Measurements from ENCODE around the gene CPNE7. TPM values are rescaled to one million over a fixed set of nuclear protein-coding genes. Genes with fewer than 3 reads are reported as not detected.
"Not testable (repeated sequence)": the region's sequence is repeated elsewhere in the genome, so short reads cannot be mapped to it uniquely, and the experiment has no call there.

Gene CPNE7
- total RNA-seq, 1 experiment from 2014 or later: 0.84 TPM

DNA sequence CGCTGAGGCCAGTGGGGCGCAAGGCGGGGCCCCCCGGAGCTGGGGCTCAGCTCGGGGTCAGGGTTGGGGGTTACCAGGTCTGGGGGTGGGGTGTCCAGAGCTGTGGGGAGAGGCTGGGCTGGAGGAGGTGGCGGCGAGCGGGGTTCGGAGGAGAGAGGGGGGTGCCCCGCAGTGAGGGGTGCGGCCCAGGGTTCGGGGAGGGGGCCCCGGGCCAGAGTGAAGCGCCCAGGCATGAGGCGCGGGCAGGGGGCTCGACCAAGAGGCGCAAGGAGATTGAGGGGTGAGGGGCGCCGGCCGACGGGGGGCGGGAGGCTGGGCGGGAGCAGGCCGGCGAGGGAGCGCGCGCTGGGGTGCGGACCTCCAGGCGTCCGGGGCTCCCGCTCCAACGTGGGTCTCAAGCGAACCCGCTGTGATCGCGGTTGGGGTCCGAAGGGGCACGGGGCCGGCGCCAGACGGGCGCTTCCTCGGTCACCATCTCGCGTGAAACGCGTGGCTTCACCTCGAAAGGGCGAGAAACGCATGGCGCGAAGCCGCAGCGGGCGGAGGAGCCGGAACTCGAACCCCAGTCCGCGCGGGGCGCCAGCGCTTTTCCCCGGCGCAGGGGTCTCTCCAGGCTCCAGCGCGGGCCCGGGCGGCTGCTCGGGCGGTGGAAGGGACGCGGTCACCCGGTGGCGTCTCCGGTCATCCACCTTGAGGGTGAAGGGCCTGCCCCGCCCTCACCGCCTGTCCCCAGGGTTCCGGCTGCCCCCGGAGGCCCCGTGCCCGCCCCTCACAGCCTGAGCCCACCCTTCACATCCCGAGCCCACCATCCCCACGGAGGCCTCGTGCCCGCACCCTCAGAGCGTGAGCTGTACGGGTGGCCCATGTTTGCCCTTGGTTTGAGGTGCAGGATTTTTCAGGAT is 846 bp downstream of the CPNE7 start:
- Histone ChIP-seq H3K9me3 (replicated peaks) (peaks cover 8% of the 10 kb centered on the region), H3K27me3 (replicated peaks) (peaks cover 9% of the 10 kb centered on the region), H3K4me3 (no peak overlapping the region), H3K27ac (no peak overlapping the region), H3K4me1 (replicated peaks) (peaks cover 18% of the 10 kb centered on the region), H3K36me3 (no peaks in the 10 kb centered on the region)
- no peak for DNase-seq (ENCODE audit: low read depth in 1 of 2, low spot score in 2 of 2)

DNA sequence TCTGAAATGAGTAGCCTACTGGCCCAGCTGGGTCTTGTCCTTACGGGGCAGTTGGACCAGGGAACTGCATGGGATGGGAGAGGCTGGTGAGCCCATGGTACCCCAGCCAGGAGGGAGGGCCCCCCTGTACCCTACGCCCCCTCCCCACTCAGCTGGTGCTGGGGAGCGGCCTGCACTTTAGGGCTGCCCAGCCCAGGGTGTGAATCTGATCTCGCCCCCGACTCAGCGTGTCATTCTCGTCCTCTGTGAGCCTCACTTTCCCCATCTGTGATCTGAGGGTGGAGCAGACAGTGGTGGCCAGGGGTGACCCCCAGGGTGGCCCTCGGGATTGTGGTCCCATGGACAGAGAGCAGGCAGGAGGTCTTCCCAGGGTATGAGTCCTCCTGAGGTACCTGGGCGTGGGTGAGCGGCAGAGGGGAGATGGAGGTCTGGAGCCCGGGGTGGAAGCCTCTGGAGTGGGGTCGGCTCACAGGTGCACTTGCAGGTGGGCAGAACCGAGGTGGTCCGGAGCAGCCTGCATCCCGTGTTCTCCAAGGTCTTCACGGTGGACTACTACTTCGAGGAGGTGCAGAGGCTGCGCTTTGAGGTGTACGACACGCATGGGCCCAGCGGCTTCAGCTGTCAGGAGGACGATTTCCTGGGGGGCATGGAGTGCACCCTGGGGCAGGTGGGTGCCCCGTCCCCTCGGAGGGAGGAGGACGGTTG is 1.6 kb downstream of the CPNE7 start:
- no peak overlapping the region for H3K27ac ChIP-seq
- H3K9me3 ChIP-seq (replicated peaks): peaks cover 8% of the 10 kb centered on the region
- H3K4me3 ChIP-seq: no peak overlapping the region
- peaks cover 9% of the 10 kb centered on the region for H3K27me3 ChIP-seq (replicated peaks)
- no peak for DNase-seq (ENCODE audit: low read depth in 1 of 2, low spot score in 2 of 2)
- peaks cover 26% of the 10 kb centered on the region for H3K4me1 ChIP-seq (replicated peaks)
- no peaks in the 10 kb centered on the region for H3K36me3 ChIP-seq

DNA sequence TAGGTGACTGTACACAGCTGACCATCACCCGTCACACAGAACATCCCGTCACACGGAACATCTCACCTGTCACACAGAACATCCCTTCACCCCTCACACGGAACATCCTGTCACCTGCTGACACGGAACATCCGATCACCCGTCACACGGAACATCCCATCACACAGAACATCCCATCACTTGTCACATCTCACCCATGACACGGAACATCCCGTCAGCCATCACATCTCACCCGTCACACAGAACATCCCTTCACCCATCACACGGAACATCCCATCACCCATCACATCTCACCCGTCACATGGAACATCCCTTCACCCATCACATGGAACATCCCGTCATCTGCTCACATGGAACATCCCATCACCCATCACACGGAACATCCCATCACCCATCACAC is 3.8 kb downstream of the CPNE7 start:
- H3K9me3 ChIP-seq (replicated peaks): peaks cover 8% of the 10 kb centered on the region
- peaks cover 27% of the 10 kb centered on the region for H3K4me1 ChIP-seq (replicated peaks)
- no peaks in the 10 kb centered on the region for H3K36me3 ChIP-seq
- H3K27ac ChIP-seq: no peak overlapping the region
- H3K27me3 ChIP-seq (replicated peaks): peaks cover 9% of the 10 kb centered on the region
- no peak for DNase-seq (ENCODE audit: low read depth in 1 of 2, low spot score in 2 of 2)
- no peak overlapping the region for H3K4me3 ChIP-seq

GRCh38 chr16:89581045-89581695 is 5.6 kb downstream of the CPNE7 start:
- Histone ChIP-seq H3K27ac (no peak overlapping the region), H3K9me3 (replicated peaks) (peaks cover 5% of the 10 kb centered on the region), H3K4me3 (no peak overlapping the region), H3K36me3 (no peaks in the 10 kb centered on the region), H3K27me3 (replicated peaks) (no peaks in the 10 kb centered on the region), H3K4me1 (replicated peaks) (peaks cover 16% of the 10 kb centered on the region)
- peak; percentile 86 to 96 for DNase-seq (ENCODE audit: low read depth in 1 of 2, low spot score in 2 of 2)

GRCh38 chr16:89581861-89582563 is 6.5 kb downstream of the CPNE7 start:
- H3K9me3 ChIP-seq (replicated peaks): 0 out of 2 replicates have a peak, but pooled peaks cover 1% of the 10 kb centered on the region
- peaks cover 16% of the 10 kb centered on the region for H3K4me1 ChIP-seq (replicated peaks)
- no peaks in the 10 kb centered on the region for H3K27me3 ChIP-seq (replicated peaks)
- no peaks in the 10 kb centered on the region for H3K36me3 ChIP-seq
- H3K4me3 ChIP-seq: no peak overlapping the region
- DNase-seq (ENCODE audit: low read depth in 1 of 2, low spot score in 2 of 2): no peak
- H3K27ac ChIP-seq: no peak overlapping the region

DNA sequence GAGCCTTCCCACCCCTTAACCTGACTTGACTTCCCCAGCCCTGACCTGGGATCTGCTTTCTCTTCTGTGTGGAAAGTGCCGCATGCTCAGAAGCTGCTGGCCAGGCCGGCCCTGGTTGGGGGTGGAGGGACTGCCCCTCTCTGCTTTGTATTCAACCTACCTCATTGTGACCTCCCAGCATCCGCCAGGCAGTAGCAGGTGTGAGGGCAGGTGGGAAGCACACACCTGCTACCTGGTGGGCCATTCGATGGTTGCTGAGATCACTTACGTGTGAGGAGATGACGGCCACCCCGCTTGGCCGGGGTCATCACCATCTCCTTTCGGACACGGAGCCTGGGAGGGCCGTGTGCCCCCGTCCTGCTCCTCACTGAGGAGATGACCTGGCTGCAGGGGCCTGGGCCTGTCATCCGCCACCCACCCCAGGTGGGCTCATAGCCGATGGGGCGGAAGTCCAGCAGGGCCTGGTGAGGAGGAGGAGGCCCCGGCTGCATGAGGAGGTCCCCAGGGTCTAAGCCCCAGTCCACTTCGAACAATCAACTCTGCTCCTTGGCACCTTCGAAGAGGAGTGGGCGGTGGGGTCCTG is 7.1 kb downstream of the CPNE7 start:
- H3K27me3 ChIP-seq (replicated peaks): no peaks in the 10 kb centered on the region
- no peak overlapping the region for H3K4me3 ChIP-seq
- H3K36me3 ChIP-seq: no peaks in the 10 kb centered on the region
- no peak for DNase-seq (ENCODE audit: low read depth in 1 of 2, low spot score in 2 of 2)
- peaks cover 16% of the 10 kb centered on the region for H3K4me1 ChIP-seq (replicated peaks)
- H3K9me3 ChIP-seq (replicated peaks): no peaks in the 10 kb centered on the region
- H3K27ac ChIP-seq: no peak overlapping the region

GRCh38 chr16:89583197-89583894 is 7.8 kb downstream of the CPNE7 start:
- no peak for DNase-seq (ENCODE audit: low read depth in 1 of 2, low spot score in 2 of 2)
- no peak overlapping the region for H3K4me3 ChIP-seq
- H3K36me3 ChIP-seq: no peaks in the 10 kb centered on the region
- H3K9me3 ChIP-seq (replicated peaks): no peaks in the 10 kb centered on the region
- H3K27ac ChIP-seq: no peak overlapping the region
- peaks cover 16% of the 10 kb centered on the region for H3K4me1 ChIP-seq (replicated peaks)
- H3K27me3 ChIP-seq (replicated peaks): no peaks in the 10 kb centered on the region

- no peak for DNase-seq (ENCODE audit: low read depth in 1 of 2, low spot score in 2 of 2)
These were observed 8.5 kb downstream of the CPNE7 start for GRCh38 chr16:89583895-89584644.

GRCh38 chr16:89584768-89585549 is 9.4 kb downstream of the CPNE7 start:
- Histone ChIP-seq H3K36me3 (no peaks in the 10 kb centered on the region), H3K4me3 (no peak overlapping the region), H3K9me3 (replicated peaks) (no peaks in the 10 kb centered on the region), H3K27ac (no peak overlapping the region), H3K4me1 (replicated peaks) (peaks cover 16% of the 10 kb centered on the region), H3K27me3 (replicated peaks) (no peaks in the 10 kb centered on the region)
- no peak for DNase-seq (ENCODE audit: low read depth in 1 of 2, low spot score in 2 of 2)

More at GRCh38 chr16:89583895-89584644, 8.5 kb downstream of the CPNE7 start:
- H3K27me3 ChIP-seq (replicated peaks): no peaks in the 10 kb centered on the region
- no peaks in the 10 kb centered on the region for H3K36me3 ChIP-seq
- H3K4me3 ChIP-seq: no peak overlapping the region
- H3K4me1 ChIP-seq (replicated peaks): peaks cover 16% of the 10 kb centered on the region
- no peaks in the 10 kb centered on the region for H3K9me3 ChIP-seq (replicated peaks)
- no peak overlapping the region for H3K27ac ChIP-seq

DNA sequence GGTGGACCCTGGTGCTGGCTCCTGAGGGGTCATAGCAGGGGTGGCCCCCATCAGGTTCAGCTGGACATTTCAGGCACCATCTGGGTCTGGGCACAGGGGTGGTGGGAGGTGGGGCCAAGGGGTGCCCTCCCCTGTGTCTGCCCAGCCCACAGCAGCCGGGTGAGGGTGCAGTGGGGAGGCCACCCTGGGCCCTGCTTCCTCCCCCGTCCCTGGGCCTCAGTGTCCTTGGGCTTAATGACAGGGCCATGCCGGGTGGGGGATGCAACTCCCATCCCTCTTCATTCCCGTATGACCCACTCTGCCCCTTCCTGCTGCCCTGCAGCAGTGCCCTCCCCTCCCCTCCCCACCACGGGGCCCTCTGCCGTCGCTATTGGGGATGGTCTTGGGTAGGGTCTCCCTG is 10.7 kb downstream of the CPNE7 start:
- H3K27ac ChIP-seq: no peak overlapping the region
- no peak for DNase-seq (ENCODE audit: low read depth in 1 of 2, low spot score in 2 of 2)
- no peaks in the 10 kb centered on the region for H3K9me3 ChIP-seq (replicated peaks)
- no peaks in the 10 kb centered on the region for H3K36me3 ChIP-seq
- no peak overlapping the region for H3K4me3 ChIP-seq
- peaks cover 13% of the 10 kb centered on the region for H3K4me1 ChIP-seq (replicated peaks)
- no peaks in the 10 kb centered on the region for H3K27me3 ChIP-seq (replicated peaks)

DNA sequence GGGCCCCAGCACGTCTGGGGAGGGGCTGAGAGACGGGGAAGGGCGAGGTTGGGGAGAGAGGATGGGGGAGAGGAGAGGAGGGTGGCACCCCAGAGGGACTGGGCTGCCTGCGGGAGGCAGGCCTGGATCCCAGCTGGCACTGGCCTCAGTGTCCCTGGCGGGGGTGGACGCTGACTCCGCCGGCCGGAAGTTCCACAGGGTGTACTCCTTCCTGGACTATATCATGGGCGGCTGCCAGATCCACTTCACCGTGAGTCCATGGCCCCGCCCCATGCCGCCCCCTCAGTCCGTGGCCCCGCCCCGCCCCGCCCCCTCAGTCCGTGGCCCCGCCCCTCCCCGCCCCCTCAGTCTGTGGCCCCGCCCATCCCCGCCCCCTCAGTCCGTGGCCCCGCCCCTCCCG is 11.3 kb downstream of the CPNE7 start:
- Histone ChIP-seq H3K4me1 (replicated peaks) (peaks cover 6% of the 10 kb centered on the region), H3K4me3 (no peak overlapping the region), H3K27me3 (replicated peaks) (no peaks in the 10 kb centered on the region), H3K9me3 (replicated peaks) (no peaks in the 10 kb centered on the region), H3K36me3 (no peaks in the 10 kb centered on the region), H3K27ac (no peak overlapping the region)
- no peak for DNase-seq (ENCODE audit: low read depth in 1 of 2, low spot score in 2 of 2)

- not testable (repeated sequence) for H3K27me3 ChIP-seq (replicated peaks); H3K4me3 ChIP-seq; DNase-seq (ENCODE audit: low read depth in 1 of 2, low spot score in 2 of 2)
These were observed 12.1 kb downstream of the CPNE7 start for GRCh38 chr16:89587676-89588075.

More at GRCh38 chr16:89587676-89588075, 12.1 kb downstream of the CPNE7 start:
- not testable (repeated sequence) for H3K36me3 ChIP-seq; H3K9me3 ChIP-seq (replicated peaks); H3K27ac ChIP-seq; H3K4me1 ChIP-seq (replicated peaks)

Measured in SJSA1 (cell line).